ENCODE data around the gene TMEM272.
A peak's percentile ranks its signal among the peaks of the same experiment; 100 is the strongest.

The TMEM272 gene

GRCh38 chr13:51770160-51770559, 74.8 kb downstream of the TMEM272 start:
- DNase-seq (ENCODE audit: low read depth): no peak
- TF ChIP-seq MAX (IDR thresholded peaks at IDR 0.05; ENCODE audit: low read depth, low read length) (no peak), CTCF (IDR thresholded peaks at IDR 0.05; ENCODE audit: low read depth, low read length) (no peak), MYC (IDR thresholded peaks at IDR 0.05; ENCODE audit: low read depth, low read length) (no peak), POLR2A (IDR thresholded peaks at IDR 0.05; ENCODE audit: extremely low read depth, insufficient read length) (no peak)
- H3K4me3 ChIP-seq (ENCODE audit: low read depth, low read length): no peak overlapping the region

GRCh38 chr13:51769455-51770127, 75.4 kb downstream of the TMEM272 start:
- TF ChIP-seq CTCF (IDR thresholded peaks at IDR 0.05; ENCODE audit: low read depth, low read length): no peak
- no peak for TF ChIP-seq MAX (IDR thresholded peaks at IDR 0.05; ENCODE audit: low read depth, low read length)
- no peak for TF ChIP-seq POLR2A (IDR thresholded peaks at IDR 0.05; ENCODE audit: extremely low read depth, insufficient read length)
- TF ChIP-seq MYC (IDR thresholded peaks at IDR 0.05; ENCODE audit: low read depth, low read length): no peak
- no peak for DNase-seq (ENCODE audit: low read depth)
- no peak overlapping the region for H3K4me3 ChIP-seq (ENCODE audit: low read depth, low read length)

GRCh38 chr13:51768976-51769375, 76.0 kb downstream of the TMEM272 start:
- DNase-seq (ENCODE audit: low read depth): no peak
- TF ChIP-seq CTCF (IDR thresholded peaks at IDR 0.05; ENCODE audit: low read depth, low read length): no peak
- TF ChIP-seq MAX (IDR thresholded peaks at IDR 0.05; ENCODE audit: low read depth, low read length): no peak
- TF ChIP-seq MYC (IDR thresholded peaks at IDR 0.05; ENCODE audit: low read depth, low read length): no peak
- no peak for TF ChIP-seq POLR2A (IDR thresholded peaks at IDR 0.05; ENCODE audit: extremely low read depth, insufficient read length)
- H3K4me3 ChIP-seq (ENCODE audit: low read depth, low read length): no peak overlapping the region

- H3K4me3 ChIP-seq (ENCODE audit: low read depth, low read length): no peak overlapping the region
- TF ChIP-seq CTCF (IDR thresholded peaks at IDR 0.05; ENCODE audit: low read depth, low read length) (peak; percentile 19), MYC (IDR thresholded peaks at IDR 0.05; ENCODE audit: low read depth, low read length) (no peak)
- DNase-seq (ENCODE audit: low read depth): no peak
Observed at GRCh38 chr13:51768378-51768921, 76.5 kb downstream of the TMEM272 start.

GRCh38 chr13:51767100-51767499, 77.9 kb downstream of the TMEM272 start:
- TF ChIP-seq POLR2A (IDR thresholded peaks at IDR 0.05; ENCODE audit: extremely low read depth, insufficient read length) (no peak), MAX (IDR thresholded peaks at IDR 0.05; ENCODE audit: low read depth, low read length) (peak; percentile 30; the same call in 1 of the 2 replicates), CTCF (IDR thresholded peaks at IDR 0.05; ENCODE audit: low read depth, low read length) (peak; percentile 35), MYC (IDR thresholded peaks at IDR 0.05; ENCODE audit: low read depth, low read length) (no peak)
- peak; percentile 46 for DNase-seq (ENCODE audit: low read depth)
- no peak overlapping the region for H3K4me3 ChIP-seq (ENCODE audit: low read depth, low read length)

Measured in NB4 (cell line).